GM20431 (cell line): ENCODE data around the gene KMT5B.

ENCODE experiments used
- in situ Hi-C: fragments of 300-500 bp; cut with MseI, MboI; formaldehyde crosslinking; loops from one replicate; pipeline ENCODE4 v1.15.0; 2020; ENCODE audit warnings: low sequenced_read_pairs; ENCODE audit not compliant: unreplicated experiment

KMT5B gene

DNA sequence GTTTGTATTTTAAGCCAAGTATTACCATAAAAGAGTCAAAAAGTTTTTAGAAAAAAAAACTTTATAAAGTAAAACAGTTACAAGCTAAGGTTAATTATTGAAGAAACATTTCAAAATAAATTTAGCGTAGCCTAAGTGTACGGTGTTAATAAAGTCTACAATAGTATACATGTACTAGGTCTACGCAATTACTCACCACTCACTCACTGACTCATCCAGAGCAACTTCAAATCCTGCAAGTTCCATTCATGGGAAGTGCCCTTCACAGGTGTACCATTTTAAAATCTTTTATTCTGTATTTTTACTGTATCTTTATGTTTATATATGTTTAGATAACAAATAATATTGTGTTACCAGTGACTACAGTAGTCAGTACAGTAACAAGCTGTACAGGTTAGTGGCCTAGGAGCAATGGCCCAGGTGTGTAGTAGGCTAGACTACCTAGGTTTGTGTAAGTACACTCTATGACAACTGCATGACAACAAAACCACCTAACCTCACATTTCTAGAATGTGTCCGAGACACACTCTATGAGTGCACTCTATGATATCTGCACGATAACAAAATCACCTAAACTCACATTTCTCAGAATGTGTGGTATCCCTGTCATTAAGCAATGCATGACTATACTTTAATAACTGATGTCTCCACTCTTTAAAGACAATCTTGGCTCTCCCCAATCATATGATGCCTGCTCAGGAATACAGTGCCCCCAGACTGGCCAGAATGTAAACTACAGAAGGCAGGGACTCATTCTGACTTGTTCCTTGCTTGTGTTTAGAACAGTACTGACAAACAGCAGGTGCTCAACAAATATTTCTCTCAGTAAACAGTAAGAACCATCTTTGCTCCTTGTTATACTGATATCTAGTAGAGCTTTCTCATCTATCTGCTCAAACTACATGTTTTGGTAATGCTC is 21.2 kb downstream of the KMT5B start:
- in situ Hi-C loops = loop anchor here (10.0 kb wide), 1 partner anchor 187 kb away; the partner anchor contains the start of gene UNC93B1

DNA sequence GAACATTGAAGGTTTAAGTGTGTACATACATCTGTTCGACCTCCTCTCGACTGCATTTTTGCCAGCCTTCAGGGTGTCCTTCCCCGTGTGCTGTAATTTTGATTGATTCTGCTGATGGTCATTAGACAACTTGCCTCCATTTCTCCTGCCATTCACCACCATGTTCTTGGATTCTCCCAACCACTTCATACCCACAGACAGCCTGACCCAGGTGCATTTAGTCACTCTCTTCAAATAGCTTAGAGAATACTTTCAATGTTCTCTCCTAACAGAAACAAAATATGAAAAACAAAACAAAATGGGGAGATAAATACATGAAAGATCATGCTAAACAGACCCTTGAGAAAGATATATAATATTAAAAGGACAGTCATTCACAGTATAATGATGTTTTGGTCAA is 23.2 kb downstream of the KMT5B start:
- in situ Hi-C loops = loop anchor here (10.0 kb wide), 1 partner anchor 185 kb away; the partner anchor contains the start of gene UNC93B1

DNA sequence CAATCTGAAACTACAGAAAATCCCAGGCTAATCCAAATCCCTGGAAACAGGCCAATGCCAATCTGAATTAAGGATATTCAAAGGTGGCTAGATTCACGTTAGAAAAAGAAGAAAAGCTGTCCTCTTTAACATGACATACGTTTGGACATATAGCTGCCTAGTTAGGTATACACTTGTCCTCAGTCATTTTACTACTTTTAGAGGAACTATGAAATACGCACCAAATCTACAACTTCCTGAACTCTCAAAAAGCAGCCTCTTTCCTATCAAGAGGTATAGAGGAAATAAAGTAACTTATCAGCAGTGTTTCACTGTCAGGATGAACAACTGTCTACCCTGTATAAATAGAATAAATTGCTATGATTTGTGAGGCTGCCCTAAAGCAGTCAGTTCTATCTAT is 24.0 kb downstream of the KMT5B start:
- in situ Hi-C loops = no loop called here

DNA sequence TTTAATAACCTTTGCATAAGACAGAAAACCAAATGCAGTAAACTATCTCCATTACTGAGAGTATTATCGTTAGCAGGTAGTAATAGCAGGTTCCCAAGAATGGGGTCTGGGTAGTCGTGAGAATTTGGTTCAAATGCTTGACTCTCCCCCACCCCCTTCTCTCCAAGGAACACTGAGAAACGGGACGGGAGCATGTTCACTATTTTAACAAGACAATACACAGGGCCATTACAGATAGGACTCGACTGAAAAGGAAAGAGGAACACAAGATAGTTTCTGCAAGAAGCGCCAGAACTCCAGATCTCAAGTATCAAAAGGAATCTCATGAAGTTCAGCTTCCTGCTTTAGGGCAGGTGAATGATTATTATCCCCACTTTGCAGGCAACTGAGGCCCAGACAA is 27.0 kb downstream of the KMT5B start:
- in situ Hi-C loops = no loop called here

DNA sequence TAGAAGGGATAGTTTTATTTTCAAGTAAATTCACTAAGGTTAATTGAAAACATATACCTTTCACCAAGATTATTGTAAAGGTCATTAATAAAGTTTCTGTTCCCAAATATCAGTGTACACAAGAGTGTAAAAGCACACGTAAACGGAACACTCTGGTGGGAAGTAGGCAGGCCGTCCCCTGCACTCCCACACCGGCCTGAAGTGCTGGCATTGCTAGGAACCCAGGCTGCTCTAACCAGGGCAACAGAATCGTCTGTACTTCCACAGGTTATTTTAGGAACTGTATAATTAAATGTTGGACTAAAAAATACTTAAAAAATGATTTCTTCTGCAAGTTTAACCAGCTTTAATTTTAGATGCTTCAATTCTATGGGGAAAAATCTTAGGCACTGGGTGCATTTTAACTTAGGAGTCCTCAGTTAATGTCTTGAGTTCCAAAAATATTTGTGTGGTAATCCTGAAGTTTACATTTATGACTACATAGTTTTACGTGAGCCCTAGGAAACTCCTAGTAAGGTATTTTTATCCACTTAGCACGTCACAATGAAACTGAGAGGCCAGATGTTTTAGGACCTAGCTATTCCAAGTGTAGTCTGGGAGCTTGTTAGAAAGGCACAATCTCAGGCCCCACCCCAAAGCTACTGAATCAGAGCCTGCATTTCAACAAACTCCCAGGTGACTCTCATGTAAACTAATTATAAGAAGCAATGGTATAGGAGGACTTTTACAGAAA is 31.2 kb downstream of the KMT5B start:
- in situ Hi-C loops = no loop called here

DNA sequence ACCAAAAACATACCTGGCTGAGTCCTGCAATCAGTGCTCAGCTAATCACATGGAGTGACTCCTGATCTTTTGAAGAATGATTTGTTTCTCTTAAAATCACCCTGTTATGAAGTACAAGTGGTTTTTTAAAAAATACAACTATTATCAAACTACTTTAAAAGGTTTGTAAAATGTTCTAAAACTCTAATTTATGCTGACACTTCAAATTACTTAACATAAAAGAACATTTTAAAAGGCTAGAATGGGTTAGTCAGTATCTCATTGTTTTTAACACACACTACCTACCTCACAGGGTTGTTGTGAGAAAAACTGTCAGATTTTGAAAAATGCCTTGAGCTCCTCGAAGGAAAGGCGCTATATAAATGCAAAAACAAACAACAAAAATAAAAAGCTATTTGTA is 33.2 kb downstream of the KMT5B start:
- in situ Hi-C loops = no loop called here

DNA sequence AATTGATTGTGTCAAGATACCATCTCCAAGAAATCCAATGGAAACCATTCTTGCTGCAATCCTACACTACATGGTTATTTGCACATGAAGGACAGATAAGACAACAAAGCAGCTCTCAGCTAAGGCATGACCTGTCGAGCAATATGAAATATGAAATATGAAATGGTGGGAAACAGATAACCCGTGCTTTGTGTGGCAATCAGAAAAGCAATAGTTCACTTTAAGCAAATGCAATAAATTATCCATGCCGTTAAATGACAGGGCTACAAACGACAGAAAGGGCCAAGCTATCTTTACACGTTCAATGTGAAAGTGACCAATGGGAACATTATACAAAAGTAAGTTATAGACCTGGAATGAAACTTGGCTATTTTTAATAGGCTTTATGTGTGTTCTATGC is 35.2 kb downstream of the KMT5B start:
- in situ Hi-C loops = no loop called here

DNA sequence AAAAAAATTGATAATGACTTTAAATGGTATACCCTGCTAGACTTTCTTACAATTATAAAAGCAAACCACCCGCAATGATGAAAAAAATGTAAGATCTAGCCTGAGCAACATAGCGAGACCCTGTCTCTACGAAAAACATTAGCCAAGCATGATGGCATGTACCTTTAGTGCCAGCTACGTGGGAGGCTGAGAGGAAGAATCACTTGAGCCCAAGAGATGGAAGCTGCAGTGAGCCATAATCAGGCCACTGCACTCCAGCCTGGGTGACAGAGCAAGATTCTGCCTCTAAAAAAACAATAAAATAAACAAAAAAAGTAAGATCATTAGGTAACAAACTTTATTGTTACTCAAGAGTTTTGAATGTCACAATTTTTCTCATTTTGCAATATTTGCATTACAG is 39.2 kb downstream of the KMT5B start:
- in situ Hi-C loops = no loop called here

DNA sequence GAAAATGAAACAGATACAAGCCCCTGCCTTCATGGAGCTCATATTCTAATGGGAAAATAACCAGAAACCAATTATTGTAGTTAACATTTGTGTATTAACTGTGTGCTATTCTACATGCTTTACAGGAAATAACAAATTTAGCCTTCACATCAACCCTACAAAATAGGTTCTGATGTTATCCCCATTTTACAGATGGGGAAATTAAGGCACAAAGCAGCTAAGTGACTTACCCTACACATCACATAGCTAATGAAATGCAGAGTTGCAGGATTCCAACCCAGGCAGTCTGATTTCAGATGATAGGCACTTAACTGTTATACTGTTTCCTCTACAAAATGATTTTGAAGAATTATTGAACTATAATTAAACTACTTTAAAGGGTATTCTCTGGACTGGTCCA is 43.7 kb downstream of the KMT5B start:
- in situ Hi-C loops = no loop called here

DNA sequence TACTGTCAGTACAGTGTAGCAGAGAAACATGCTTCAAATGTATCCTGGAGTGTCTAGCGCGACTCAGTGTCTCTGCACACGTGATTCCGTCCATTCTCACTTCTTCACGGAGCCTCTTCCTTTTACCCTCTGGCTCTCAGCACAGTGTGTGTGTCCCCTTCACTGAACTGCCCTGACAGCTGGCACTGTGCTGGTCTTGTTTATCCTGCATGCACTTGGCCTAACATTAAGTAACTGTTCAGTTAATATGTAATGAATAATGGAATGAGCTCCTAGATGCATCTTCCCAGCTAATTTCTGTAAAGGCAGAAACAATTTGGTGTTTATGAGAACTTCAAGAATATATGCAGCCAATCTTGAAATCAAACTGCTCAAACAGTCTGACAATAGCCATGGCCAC is 44.4 kb downstream of the KMT5B start:
- in situ Hi-C loops = no loop called here

DNA sequence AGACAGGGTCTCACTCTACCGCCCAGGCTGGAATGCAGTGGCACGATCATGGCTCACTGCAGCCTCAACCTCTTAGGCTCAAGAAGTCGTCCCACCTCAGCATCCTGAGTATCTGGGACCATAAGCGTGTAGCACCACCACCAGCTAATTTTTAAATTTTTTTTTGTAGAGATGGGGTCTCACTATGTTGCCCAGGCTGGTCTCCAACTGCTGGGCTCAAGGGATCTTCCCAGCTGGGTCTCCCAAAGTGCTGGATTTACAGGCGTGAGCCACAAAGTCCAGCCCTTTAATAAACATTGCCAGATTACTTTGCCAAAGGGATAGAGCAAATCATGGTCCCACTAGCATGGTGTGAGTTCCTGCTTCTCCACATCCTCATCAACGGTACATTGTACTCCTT is 45.6 kb downstream of the KMT5B start:
- in situ Hi-C loops = no loop called here

DNA sequence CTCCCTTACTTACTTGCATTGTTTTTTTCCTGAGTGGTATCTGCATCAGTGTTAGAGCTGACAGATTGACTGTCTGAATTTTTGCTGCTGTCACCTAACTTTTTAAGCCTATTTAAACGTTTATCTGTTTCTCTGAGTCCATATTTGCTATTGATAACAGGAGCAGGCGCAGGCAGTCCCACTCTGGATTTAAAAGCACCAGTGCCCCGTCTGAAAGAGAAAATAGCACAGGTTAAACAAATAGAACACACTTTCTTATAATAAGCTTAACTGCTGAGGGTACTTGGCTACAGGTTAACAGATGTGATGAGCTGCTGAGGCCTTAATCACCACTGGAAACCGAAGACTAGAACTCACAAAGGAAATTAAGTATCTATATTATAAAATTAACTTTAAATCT is 46.1 kb downstream of the KMT5B start:
- in situ Hi-C loops = no loop called here

DNA sequence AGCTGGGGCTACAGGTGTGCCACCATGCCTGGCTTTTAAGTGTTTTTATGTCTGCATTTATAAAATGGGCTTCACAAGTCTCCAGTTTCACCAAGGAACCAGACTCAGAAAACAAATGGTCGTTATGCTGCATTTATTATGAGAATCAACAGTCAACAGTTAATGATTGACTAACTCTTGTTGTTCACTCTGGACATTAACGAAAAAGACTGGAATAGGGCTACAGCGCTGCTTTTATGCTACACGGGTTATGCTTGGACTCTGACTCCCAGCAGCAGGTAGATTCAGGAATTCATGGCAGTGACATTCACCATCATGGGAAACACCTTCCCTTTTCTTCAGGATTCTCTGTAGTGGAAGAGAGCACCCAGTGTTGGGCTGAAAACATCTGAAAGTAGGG is 47.5 kb downstream of the KMT5B start:
- in situ Hi-C loops = no loop called here

DNA sequence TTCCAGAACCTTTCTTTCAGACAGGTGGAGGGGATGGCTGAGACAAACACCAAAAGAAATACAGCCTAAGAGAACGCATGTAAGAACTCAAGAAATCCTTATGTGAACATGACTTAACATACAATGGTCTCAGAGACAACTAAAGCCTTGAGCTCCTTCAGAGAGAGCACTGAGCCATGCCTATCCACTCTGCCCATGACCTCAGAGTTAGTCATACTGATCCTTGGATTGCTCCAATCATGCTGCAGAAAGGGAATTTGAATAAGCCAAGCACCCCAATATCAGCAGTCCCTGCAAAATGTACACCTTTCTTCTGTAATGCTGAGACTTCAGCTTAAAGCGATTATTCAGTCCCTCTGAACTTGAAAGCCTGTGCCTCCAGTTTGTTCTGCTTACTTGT is 48.7 kb downstream of the KMT5B start:
- in situ Hi-C loops = no loop called here

DNA sequence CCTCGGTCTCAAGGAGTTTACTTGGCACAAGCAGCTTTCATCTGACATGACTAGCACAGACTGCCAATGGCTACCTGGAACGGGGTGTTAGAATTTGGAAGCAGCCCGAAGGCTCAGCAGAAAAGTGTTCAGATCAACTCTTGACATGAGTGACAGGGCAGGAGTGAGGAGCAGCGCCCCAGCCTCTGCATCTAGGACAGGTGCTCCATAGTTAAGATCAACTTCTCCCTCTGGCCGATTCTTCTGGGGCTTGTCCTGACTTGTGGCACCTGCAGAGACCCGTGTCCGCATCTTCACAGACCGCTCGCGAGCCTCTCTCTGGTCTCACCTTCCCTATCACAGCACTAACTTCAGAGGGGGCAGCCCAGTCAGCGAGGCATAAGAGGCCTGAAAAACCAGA is 49.4 kb downstream of the KMT5B start:
- in situ Hi-C loops = no loop called here

DNA sequence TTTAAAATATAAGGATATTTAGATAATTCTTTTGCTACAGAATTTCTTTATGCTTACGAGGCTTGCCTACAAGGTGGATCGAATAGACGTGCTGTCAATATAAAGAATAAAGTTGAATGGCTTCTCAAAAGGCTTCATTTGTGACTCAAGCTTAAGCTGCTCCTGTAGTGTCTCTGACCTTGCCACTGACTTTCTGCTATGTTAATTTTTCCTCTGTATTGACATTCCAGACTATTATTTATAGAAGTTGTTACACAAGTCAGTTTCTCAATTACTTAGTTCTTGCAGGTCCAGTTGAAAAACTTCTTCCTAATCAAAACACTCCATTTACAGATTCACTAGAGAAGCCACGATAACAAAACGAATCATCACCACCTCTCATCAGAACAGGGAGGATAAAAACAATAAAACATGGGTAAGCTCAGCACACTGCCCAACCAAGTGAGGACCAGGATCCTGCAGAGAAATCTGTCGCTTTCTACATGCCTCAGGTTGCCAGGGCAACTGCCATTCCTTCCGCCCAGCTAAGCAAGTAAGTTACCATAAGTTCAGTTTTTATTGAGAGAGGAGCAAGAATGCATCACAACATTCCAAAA is 52.9 kb downstream of the KMT5B start:
- in situ Hi-C loops = no loop called here

DNA sequence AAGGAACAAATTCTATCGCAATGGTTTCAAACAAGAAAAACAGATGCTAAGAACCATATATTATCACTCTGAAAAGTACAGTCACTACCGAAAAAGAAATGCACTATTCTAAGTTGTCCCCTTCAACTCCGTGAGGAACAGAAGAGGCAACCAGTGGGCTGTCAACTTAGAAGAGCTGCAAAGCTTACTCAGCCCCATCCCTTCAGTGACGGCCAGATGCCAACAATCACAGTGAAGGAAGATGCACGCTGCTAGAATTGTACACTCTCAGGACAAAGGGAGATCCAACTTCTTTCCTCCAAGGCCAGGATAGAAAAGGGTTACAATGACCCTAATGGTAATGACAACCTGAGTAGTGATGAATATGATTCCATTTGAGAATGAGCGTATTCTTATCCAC is 53.4 kb downstream of the KMT5B start:
- in situ Hi-C loops = no loop called here

DNA sequence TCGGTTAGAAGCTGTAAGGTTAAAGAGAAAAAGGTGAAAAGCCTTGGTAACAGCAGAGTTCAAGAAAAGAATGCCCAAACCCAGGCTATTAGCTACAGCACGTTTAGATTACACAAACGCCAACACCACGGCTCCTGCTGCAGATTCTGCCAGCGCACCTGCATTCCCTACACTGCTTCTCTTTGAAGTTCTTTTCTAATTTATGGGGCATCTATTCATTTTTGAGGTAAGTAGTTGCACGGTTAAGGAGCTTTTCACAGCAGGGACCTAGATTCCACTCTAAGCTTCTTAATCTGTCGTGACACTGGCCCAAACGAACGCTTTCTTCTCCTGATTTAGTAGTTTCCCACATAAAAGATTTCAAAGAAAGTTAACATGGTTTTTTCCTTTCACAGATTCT is 53.9 kb downstream of the KMT5B start:
- in situ Hi-C loops = no loop called here

DNA sequence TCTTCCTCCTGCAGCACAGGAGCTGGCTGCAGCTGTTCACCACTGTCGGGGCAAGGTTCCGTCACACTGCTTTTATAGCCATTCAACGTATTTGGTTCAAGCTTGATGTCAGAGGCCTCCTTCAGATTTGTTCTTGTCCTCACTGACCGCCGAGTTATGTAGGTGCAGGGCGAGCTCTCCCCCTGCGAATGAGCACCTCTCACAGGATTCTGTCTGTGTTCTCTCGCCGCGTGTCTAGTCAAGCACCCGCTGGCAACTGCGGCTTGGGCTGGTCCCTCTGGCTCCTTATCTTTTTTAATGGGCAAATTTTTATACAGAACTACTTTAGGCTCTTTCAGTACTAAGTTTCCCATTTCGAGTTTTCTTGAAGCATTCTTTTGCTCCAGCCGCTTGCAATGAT is 54.5 kb downstream of the KMT5B start:
- in situ Hi-C loops = no loop called here

DNA sequence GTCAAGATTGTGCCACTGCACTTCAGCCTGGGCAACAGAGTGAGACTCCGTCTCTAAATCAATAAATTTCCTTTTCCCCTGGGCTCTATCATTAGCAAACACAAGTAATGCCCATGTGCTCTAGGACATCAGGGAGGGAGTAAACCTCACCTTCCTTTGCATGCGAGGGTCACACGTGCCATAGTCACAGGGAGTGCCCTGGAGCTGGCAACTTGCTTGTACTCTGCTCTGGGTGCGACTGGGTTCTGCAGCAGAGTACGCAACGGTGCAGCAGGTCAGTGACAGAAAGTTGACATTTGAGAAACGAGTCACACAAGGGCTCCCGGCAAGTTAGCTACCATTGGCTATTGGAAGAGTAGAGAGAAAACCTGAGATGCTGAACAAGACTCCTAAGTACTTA is 59.4 kb downstream of the KMT5B start:
- in situ Hi-C loops = no loop called here

DNA sequence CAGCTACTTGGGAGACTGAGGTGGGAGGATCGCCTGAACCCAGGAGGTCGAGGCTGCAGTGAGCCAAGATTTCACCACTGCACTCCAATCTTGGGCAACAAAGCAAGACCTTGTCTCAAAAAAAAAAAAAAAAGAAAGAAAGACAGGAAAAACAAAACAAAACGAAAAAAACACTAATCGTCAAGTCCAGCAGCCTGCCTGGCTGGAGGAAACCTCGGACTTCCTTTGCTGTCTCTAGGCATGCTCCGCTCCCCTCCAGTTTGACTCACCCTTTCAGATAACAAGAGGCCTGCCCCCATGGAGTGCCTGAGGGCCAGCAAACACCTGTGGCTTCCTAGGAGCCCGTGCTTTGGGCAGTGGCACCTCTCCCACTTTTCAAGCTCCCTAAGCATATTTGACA is 63.1 kb downstream of the KMT5B start:
- in situ Hi-C loops = no loop called here
